ENCODE data around the gene DNAJC18.

GRCh38 chr5:139438707-139439012 is 665 bp downstream of the DNAJC18 start:
- no peak for TF ChIP-seq POLR2AphosphoS5 (IDR thresholded peaks at IDR 0.05)
- TF ChIP-seq POLR2A (IDR thresholded peaks at IDR 0.05) = no peak
- TF ChIP-seq CTCF (IDR thresholded peaks at IDR 0.05) = no peak

All from gastroesophageal sphincter (tissue), 3 donors.